A673 (cell line): ENCODE results near the gene RFC2.
"Not testable (repeated sequence)": the region's sequence is repeated elsewhere in the genome, so short reads cannot be mapped to it uniquely, and the experiment has no call there.

Experiments used
- CTCF ChIP-seq: fragments of 300-800, 200-600 bp; sonication (generic); conservative IDR thresholded peaks from 2 replicates; pipeline ENCODE4 v1.5.1; 2017; ENCODE audit warnings: low read depth, mild to moderate bottlenecking, antibody characterized with exemption, low read length, moderate library complexity, mixed read lengths
- EZH2 ChIP-seq: fragments of 200-600 bp; sonication (generic); IDR thresholded peaks from 2 replicates; pipeline ENCODE4 v1.6.1; 2017; ENCODE audit warnings: borderline replicate concordance, low read depth, mild to moderate bottlenecking, mixed read lengths, antibody characterized with exemption, low read length; ENCODE audit not compliant: poor library complexity, severe bottlenecking

- TF ChIP-seq CTCF, EZH2: not testable (repeated sequence)
Measured at GRCh38 chr7:74249058-74249457, 5.1 kb downstream of the RFC2 start.
